HG03097 (cell line): ENCODE results near the gene ZNF277.
"Not testable (repeated sequence)": the region's sequence is repeated elsewhere in the genome, so short reads cannot be mapped to it uniquely, and the experiment has no call there.

ENCODE experiments used
- ATAC-seq: cut with Tn5 transposase; IDR thresholded peaks from one replicate; pipeline ENCODE4 v1.9.1; 2021; ENCODE audit not compliant: unreplicated experiment, low FRiP score

The ZNF277 gene

DNA sequence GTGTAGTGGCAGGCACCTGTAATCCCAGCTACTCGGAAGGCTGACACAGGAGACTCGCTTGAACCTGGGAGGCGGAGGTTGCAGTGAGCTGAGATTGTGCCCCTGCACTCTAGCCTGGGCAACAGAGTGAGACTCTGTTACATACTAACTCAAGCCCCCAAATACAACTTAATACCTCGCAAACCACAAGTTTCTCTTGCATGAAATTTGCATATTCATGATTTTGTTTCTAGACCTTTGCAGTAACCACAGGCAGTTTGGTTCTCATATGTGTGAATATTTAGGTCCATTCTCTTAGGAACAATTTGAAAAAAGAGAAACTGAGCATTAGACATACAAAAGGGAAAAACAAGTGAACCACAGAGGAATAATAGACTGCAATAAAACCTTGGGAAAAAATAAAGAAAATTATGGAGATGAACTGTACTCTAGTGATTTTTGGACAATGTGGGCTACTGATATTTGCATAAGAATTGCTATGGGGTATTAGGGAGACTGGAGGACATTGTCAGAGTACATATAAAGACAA, 77.0 kb downstream of the ZNF277 start:
- peak; percentile 42 for ATAC-seq

DNA sequence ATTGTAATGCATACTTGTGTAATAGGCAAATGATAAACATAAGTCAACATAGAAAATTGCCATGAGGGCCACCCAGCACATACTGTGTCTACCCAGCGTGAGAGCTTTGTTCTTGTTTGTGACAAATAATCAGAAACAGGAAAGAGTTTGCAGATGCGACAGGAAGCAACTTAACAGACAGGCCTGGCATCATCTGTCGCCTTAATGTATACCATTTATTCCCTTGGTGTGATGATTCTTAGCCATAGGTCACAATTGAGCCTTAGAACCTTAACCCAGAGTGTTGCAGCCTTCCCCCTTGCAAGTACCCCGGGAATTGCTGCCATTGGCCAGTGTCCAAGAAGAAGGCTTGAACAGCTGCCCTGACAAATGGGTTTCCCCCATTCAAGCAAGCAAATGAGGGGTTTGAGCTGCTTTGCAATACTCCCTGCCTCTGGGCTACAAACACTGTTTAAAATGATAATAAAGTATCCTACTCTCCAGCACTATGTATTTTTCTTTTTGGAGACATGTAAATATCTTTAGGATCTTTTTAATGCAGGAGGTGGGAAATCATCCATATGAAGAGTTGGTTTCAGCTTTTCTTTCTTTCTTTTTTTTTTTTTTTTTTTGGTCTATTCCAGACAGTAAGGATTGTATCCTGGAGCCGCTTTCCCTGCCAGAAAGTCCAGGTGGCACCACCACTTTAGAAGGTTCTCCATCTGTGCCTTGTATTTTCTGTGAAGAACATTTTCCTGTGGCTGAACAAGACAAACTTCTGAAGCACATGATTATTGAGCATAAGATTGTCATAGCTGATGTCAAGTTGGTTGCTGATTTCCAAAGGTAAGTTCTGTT, 80.0 kb downstream of the ZNF277 start:
- ATAC-seq, result peak; percentile 68

DNA sequence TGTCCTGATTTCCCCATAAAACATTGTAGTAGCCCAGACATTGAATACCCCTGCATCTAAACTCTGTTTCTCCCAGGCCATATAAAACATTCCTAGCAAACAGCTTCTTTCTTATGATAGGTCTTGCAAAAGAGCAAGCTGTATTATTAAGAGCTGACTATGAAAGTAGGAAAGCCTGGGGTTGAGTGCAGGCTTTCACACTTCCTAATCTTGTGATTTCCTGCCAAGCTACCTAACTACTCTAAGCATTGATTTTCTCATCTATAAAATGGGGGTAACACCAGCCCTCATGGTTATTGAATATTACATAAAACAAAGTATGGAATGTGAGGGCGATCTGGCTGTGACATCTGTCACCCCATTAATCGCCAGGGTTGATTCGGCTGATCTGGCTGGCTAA, 81.8 kb downstream of the ZNF277 start:
- ATAC-seq, result no peak

DNA sequence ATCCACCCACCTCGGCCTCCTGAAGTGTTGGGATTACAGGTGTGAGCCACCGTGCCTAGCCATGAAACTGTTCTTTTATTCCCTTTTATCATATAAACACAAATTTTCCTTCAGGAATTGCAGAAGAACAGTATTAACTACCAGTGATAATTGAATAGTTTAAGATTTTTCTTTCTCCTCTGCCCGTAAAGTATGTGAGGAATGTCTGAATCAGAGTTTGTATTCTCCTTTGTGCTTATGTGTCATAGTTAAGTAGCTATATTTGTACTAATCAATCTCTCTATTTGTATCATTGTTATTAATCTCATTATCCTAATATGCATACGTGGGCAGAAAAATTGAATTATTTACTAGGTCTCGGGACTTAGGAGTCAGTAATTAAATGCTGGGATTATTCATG, 83.6 kb downstream of the ZNF277 start:
- no peak for ATAC-seq

DNA sequence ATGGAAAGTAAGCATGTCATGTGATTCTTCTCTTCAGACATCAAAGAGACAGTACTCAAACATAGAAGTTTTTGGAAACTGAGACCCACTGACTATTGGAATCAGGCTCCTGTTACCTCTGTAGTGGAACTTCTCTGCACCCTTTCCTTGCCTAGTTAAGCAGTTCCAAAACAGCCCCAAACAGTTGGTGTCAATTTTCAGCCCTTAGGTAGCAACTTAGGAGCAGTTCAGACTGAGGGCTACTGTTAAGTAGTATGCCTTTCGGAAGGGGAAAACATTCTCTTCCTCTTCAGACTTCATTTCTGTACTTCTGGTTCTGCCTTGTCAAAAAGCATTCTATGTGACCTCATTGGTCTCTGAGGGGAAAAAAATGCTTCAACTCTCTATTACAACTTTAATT, 85.7 kb downstream of the ZNF277 start:
- ATAC-seq, result no peak

DNA sequence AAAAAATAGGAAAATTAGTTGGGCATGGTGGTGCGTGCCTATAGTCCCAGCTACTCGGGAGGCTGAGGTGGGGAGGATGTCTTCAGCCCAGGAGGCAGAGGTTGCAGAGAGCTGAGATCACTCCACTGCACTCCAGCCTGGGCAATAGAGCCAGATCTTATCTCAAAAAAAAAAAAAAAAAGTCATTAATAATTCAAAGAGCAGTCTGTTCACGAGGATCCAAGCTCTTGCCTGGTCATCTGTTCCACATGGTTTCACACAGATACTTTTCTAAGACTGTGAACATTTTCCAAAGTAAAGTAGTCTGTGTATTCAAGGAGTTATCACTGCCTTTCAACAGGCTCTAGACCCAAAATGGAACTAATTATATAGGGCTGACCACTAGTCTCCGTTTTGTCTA, 86.9 kb downstream of the ZNF277 start:
- no peak for ATAC-seq

DNA sequence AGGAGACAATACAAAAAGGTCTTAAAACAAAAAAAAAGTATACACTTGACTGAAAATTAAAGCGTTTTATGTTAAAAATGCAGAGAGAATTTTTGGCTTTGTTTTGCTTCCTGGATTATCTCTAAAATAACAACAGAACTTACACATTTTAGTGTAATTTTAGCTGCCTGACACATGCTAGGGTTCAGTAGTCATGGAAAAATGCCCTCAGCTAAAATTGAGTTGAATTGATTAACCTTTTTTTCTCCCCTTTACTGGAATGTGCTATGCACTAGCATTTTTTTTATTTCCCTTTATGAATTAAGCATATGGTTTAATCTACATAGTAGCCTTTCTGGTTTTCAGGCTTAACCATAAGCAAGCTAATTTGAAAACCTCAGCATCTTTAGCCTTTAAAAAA, 89.9 kb downstream of the ZNF277 start:
- ATAC-seq, result no peak

DNA sequence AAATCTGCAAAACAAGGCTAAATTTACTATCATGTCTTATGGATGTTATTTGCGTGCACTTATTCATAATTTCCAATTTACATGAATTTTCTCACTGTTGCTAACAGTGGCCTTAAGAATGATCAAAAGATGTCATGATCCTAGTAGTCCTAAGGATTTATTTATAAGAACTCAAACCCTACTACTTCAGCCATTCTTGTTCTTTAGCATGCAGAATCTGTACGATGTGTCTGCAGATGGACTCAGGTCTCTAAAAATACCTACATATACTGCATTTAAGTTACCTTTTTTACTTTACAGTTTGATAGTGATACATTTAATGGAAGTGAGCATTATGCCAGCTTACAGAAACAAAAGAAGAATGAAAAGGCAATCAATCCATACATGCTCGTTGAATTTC, 91.2 kb downstream of the ZNF277 start:
- ATAC-seq, result no peak

DNA sequence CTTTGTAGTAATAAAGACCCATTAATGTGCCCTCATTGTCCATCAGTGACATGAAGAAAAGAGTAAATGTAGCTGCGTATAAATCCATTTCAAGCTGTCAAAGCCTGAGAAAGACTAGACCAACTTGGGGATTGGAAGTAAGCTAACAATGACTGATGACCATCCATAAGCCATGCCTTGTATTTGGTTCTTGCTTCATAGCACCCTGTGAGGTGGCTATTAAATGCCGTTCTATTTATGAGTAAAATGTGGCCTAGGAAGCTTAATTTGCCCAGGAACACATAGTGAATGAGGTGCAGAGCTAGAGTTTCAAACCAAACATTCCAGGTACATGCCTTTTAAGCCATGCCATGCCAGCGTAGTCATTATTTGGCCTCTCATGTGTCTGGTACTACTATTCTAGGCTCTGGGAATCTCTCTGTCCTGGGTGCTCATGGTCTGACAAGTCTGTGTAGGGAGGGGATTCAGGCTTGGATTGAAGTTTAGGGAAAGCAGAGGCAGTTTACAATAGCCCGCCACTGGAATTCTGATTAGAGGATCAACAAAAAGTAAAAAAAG, 92.1 kb downstream of the ZNF277 start:
- no peak for ATAC-seq

DNA sequence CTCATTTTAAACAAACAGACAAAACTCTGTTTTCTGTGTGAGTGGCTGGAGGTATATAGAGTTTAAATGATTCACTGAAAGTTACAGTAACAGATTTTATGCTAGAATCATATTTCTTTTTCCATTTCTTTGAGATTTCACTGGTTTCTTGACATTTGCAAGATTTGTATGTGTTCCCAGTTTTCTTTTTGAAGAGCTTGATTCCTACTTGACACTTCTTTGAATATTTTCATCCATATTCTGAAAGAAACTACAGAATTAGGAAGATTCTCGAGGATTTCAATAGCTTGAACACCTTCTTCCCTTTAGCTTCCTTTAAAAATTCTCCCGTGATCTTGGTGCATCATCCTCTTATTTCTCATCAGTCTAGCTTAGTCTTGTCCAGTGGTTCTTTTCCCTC, 93.6 kb downstream of the ZNF277 start:
- no peak for ATAC-seq

DNA sequence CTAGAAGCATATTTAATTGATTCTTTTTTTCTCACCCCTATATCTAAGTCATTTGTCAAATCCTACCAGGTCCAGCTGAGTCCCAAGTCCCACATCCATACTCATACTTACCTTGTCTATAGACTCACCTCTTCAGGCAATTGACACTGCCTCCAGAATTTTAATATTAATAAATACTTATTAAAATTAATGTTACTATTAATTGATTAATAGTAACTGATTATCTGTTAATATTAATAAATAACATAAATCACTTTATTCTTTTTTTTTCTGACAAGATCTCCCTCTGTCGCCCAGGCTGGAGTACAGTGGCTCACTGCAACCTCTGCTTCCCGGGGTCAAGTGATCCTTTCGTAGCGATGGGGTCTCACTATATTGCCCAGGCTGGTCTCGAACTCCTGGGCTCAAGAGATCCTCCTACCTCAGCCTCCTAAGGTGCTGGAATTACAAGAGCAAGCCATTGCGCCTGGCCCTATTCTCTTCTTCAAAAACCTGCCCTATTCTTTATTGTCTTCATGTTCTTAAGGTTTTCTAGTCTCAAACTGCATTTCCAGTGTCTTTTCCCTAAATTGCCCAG, 94.4 kb downstream of the ZNF277 start:
- no peak for ATAC-seq

DNA sequence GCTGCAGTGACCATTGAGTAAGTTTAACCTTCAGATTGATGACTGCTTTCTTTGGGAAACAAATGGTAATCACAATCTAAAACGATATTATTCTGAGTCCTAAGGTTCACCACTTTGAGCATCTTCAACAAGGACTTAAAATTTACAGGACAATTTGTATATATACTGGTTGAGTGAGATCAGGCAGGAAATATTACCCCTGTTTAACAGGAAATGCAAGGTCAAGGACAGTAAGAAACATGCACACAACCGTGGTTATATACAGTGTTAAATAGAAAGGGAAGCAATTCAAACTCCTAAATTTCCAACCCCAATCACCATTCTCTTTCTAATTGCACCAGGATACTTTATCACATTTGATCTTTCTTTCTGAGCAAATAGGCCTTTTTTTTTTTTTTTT, 96.1 kb downstream of the ZNF277 start:
- ATAC-seq, result no peak

DNA sequence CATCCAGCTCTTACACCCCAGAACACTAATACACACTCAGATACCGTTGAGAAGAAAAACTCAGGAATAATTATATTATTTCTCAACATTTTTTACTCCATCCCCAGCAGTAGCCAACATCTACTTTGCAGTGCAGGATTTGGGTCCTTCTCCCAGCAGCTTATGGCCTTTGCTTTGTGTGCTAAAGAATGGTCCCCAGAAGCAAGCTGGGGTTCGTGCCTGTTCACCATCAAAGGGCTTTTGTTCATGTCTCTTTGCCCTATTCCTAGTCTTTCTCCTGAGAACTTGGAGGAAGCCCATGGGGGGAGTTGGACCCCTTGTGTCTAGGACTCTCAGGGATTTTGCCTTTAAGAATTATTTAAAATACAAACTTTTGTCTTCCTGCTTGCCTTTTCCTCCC, 100.4 kb downstream of the ZNF277 start:
- no peak for ATAC-seq

DNA sequence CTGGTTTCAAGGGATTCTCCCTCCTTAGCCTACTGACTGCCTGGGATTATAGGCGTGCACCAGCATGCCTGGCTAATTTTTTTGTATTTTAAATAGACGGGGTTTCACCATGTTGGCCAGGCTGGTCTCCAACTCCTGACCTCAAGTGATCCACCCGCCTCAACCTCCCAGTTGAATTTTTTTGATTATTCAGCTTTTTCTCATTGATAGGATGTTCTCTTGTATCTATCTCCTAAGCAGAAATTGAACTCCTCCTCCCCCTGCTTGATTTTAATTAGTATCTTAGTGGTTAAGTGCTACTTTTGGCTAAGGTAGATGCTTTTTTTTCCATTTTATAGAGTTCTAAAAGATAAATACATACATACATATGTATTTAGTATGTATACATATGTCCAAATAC, 101.0 kb downstream of the ZNF277 start:
- ATAC-seq, result no peak

DNA sequence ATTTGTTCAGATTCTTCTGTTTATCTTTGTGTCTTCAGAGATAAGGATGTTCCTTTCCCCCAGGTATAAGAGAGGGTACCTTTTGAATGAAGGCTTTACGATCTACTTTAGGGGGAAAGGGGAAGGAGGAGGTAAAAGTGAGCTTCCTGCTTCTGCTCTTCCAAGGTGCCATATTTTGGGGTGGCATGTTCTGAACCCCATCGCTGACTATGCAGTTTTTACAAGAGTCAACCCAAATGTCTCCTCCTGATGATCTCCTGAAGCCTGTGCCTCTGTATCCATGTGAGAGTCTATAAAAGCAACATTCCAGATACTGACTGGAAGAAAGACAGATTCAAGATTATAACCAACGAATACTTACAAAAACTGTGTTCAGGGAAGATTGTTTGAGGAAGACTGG, 102.5 kb downstream of the ZNF277 start:
- no peak for ATAC-seq

DNA sequence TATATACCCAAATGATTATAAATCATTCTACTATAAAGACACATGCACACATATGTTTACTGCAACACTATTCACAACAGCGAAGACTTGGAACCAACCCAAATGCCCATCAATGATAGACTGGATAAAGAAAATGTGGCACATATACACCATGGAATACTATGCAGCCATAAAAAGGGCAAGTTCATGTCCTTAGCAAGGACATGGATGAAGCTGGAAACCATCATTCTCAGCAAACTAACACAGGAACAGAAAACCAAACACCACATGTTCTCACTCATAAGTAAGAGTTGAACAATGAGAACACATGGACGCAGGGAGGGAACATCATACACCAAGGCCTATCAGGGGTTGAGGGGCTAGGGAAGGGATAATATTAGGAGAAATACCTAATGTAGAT, 110.3 kb downstream of the ZNF277 start:
- ATAC-seq, result not testable (repeated sequence)

DNA sequence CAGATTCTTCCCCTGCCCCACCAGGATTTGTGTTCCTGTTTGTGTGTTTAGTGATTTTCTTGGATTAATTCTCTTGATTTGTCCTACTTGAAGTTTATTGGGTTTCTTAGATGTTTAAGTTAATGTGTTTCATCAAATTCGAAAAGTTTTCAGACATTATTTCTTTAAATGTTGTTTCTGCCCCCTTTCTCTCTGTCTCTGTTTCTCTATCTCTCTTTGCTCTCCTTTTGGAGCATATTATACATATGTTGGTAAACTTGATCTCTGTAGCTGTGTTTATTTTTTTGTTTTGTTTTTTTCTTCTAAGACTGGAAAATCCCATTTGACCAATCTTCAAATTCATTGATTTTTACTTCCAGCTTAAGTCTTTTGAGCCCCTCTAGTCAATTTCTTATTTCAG, 115.6 kb downstream of the ZNF277 start:
- ATAC-seq, result no peak

DNA sequence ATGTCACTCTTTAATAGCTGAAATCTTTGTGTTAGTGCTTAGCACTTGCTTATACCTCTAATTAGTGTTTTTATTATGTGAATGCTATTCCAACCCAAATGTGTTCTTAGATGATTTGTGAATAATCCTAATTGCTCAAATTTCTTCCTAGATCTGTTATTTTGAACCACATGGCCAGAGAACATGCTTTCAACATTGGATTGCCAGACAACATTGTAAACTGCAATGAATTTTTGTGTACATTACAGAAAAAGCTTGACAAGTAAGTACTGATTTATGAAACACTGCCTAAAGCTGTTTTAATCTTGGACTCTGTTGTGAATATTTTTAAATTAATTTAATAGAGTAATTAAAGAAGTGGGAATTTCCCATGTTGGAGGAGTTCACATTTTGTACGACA, 121.1 kb downstream of the ZNF277 start:
- ATAC-seq, result no peak

DNA sequence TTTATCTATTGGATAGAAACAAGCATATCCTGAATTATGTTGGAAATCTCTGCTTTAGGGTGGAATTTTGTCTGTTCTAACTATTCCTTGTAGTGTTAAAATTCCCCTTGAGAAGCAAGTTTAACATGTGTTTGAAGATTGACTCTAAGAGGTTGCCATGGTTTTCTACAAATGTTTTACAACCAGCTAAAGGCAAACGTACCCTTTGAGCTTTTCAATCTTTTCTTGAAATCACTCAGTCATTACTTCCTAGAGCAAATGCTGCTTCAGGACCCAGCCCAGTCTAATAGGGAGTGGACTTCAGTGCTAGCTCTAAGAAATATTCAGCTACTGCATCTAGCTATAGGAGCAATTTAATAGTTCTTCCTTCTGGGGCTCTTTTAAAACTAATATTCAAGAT, 125.0 kb downstream of the ZNF277 start:
- no peak for ATAC-seq

DNA sequence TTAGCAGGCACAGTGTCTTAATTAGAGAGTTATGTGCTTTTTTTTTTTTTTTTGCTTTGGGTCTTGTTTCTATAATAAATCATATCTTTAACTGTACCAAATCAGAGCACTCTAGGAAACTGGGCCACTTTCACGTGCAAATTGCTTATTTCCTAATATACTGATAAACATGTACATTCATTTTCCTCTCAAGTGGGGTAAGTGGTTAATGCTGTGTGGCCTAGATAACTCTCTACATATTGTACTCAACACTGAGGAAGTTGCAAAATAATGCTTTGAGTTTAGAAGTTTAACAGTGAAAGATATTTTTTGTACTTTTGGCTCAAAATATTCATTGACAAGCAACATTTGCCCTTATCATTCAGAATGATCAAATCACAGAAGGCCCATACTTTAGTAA, 127.9 kb downstream of the ZNF277 start:
- no peak for ATAC-seq

DNA sequence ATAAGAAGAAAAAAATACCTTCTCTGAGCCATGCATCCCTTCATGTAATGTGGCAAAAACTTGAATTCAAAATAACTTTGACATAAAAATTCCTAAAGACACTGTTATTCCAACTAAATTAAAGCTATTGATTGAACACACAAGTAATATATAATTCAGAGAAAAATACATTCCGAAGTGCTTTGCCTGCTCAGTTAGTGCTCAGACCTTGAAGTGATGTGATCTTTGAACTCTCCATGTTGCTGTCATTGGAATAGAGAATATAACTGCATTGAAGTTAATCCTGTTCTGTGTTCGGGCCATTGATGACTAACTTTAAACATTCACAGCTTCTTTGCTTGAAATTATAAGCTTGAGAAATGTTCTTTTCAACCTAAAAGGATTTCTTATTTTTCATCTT, 129.8 kb downstream of the ZNF277 start:
- no peak for ATAC-seq
